PC-3 (cell line): ENCODE data around the gene TMC7.
"Not testable (repeated sequence)": the region's sequence is repeated elsewhere in the genome, so short reads cannot be mapped to it uniquely, and the experiment has no call there.

Source experiments
- CTCF ChIP-seq: fragments of 300-600 bp; sonication (generic); conservative IDR thresholded peaks from 2 replicates; pipeline ENCODE4 v1.5.1; 2017; ENCODE audit warnings: antibody characterized with exemption, low read depth, mild to moderate bottlenecking, low read length
- EZH2 ChIP-seq: fragments of 300-600 bp; sonication (generic); IDR thresholded peaks from one replicate; pipeline ENCODE4 v1.6.1; 2017; ENCODE audit warnings: antibody characterized with exemption, mild to moderate bottlenecking, low read length; ENCODE audit not compliant: unreplicated experiment
- EZH2phosphoT487 ChIP-seq: fragments of 300-600 bp; sonication (generic); IDR thresholded peaks from 2 replicates; pipeline ENCODE4 v1.6.1; 2018; ENCODE audit warnings: mild to moderate bottlenecking, antibody characterized with exemption, low read length, borderline replicate concordance

- TF ChIP-seq CTCF, EZH2phosphoT487, EZH2: not testable (repeated sequence)
Measured at GRCh38 chr16:18996536-18996935, 12.8 kb downstream of the TMC7 start.
